GM12873 (cell line): Measurements from ENCODE around the gene PIK3C2G.

Experiments used
- TF ChIP-seq, protein P1 (sequence below): IDR thresholded peaks from 2 replicates; pipeline ENCODE4 v1.5.1; 2012; ENCODE audit warnings: low read depth, mild to moderate bottlenecking, moderate library complexity, low read length, control low read depth; ENCODE audit not compliant: insufficient read depth; ENCODE audit errors: missing control alignments

Gene PIK3C2G

GRCh38 chr12:18629445-18629844 lies 368.1 kb downstream of the PIK3C2G start:
- TF ChIP-seq, protein P1, sequence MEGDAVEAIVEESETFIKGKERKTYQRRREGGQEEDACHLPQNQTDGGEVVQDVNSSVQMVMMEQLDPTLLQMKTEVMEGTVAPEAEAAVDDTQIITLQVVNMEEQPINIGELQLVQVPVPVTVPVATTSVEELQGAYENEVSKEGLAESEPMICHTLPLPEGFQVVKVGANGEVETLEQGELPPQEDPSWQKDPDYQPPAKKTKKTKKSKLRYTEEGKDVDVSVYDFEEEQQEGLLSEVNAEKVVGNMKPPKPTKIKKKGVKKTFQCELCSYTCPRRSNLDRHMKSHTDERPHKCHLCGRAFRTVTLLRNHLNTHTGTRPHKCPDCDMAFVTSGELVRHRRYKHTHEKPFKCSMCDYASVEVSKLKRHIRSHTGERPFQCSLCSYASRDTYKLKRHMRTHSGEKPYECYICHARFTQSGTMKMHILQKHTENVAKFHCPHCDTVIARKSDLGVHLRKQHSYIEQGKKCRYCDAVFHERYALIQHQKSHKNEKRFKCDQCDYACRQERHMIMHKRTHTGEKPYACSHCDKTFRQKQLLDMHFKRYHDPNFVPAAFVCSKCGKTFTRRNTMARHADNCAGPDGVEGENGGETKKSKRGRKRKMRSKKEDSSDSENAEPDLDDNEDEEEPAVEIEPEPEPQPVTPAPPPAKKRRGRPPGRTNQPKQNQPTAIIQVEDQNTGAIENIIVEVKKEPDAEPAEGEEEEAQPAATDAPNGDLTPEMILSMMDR, result no peak

DNA sequence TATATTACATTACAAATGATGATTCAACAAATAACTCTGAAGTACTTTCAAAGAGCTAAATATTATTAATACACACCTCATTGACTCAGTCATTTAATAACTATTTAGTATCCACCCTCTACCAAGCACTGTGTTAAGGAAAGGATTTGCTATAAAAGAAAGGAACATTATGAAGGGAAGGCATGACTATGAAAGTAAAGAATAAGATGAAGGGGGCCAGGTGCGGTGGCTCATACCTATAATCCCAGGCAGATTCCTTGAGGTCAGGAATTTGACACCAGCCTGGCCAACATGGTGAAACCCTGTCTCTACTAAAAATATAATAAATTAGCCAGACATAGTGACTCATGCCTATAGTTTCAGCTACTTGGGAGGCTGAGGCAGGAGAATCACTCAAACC lies 368.6 kb downstream of the PIK3C2G start:
- TF ChIP-seq, protein P1, result no peak

DNA sequence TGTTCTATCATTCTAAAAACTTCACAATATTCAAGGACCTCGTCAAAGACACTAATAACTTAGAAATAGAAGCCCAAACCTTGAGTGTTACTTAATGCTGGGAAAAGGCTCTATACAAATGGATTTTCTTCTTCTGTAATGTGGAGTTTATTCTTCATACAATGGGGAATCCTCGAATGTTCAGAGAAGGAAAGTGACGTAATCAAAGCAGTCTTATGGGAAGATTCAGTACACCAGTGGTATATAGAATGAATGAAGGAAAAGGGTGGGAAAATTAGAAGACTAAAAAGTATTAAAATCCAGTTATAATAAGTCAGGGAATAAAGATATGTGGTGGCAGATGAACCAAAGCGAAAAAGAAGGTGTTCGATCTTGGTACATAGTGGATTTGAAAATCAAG lies 370.0 kb downstream of the PIK3C2G start:
- TF ChIP-seq, protein P1, result no peak

DNA sequence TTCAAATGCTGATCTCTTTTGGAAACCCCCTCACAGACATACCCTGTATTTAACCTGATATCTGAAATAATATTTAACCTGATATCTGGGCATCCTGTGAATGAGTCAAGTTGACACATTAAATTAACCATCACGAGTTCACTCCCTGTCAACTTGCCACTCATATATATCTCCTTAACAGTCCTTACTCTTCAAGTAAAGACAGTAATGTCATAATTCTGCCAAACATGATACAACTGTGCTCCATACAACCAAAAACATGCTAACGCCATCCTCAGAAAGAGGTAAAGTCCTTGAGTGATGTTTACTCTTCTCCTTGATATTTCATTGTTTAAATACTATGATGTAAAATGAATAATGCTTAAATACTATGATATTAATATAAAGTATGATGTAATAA lies 371.5 kb downstream of the PIK3C2G start:
- TF ChIP-seq, protein P1, result no peak

DNA sequence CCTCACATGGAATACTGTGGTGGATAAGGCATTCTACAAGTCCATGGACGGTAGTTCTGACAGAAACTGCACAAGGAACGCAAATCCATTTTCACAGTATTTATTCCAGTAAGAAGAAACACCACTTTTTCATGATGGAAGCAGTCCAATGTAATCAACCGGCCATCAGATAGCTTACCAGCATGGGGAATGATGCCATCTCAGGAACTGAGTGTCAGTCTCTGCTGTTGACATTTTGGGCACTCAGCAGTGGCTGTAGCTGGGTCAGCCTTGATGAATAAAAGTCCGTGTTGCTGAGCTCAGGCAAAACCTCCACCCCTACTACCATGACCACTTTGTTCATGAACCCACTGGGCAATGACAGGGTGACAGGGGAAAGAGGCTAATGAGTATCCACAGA lies 373.1 kb downstream of the PIK3C2G start:
- TF ChIP-seq, protein P1, result no peak

- TF ChIP-seq, protein P1, result no peak
Measured at GRCh38 chr12:18640321-18640955, 379.1 kb downstream of the PIK3C2G start.

DNA sequence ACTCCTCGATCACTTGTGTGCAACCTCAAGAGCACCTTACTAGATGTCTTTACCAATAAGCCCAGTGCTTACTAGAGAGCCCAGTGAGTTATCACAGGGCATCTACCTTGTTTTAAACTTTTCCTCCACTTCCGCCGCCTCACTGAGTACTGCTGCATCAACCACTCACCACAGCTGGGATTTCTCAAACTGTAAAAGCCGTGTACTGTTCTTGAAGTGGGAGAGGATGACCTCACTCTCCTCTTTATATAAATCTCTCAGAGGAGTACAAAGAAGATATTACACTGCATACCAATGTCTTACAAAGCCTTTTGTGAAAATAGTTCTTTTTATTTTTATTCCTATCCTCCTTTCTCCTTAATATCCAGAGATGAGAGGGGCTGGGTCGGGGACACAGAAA lies 382.4 kb downstream of the PIK3C2G start:
- TF ChIP-seq, protein P1, result no peak
